DMS 273 (cell line): ENCODE results near the gene ABCA10.
"Not testable (repeated sequence)": the region's sequence is repeated elsewhere in the genome, so short reads cannot be mapped to it uniquely, and the experiment has no call there.

Experiments used
- DNase-seq: peaks from one replicate; lab custom pipeline; 2025; ENCODE audit not compliant: unreplicated experiment; lab: John Stamatoyannopoulos, UW

ABCA10 gene

DNA sequence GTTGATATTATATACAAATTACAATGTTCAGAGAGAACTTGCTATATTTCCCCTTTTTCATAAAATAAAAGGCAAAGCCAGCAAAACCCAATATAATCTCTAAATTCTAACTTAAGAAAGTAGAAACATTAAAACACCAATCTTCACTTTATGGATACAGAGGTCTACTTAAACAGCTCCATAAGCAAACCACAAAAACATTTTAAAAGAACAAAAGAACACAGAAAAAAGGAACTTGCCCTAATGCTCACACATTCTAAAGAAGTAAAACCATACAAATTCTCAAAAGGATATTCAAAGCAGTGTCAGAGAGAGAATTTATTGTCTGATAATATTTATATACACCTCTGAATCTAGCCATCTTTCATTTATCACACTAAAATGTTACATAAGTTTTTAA lies 606 bp downstream of the ABCA10 start:
- DNase-seq, result no peak

DNA sequence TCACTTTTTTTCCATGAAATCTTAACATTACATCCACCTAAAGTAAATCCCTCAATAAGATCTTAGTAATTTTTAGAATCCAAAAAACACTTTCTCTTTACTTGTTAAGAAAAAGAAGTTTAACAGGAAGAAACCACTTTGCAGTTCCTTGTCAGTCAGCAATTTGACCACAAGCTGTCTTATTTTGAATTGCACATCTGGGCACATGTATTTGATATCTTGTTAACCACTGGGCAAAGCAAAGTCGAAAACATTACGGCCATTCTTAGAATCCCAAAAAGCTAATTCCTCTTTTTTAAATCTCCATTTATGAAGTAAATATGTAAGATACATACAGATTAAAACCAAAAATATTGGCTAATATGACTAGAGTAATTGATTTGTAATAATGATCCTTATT lies 1.1 kb downstream of the ABCA10 start:
- no peak for DNase-seq

DNA sequence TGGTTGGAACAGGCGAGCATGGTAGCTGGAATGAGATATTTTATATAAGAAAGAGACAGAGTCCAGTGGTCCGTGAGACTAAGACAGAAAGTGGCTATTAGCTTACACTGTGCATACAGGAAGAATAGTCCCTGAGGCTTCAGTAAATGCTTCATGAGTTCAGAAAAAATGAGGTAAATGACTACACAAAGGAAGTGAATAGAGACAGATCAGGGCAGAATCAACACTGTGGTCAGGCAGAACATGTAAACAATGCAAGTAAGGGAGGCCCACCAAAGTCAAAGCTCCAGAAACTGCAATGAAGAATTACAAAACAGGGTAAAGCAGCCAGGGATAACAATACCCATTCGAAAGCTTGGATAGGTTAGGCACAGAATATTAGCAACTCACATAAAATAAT lies 4.8 kb downstream of the ABCA10 start:
- no peak for DNase-seq

DNA sequence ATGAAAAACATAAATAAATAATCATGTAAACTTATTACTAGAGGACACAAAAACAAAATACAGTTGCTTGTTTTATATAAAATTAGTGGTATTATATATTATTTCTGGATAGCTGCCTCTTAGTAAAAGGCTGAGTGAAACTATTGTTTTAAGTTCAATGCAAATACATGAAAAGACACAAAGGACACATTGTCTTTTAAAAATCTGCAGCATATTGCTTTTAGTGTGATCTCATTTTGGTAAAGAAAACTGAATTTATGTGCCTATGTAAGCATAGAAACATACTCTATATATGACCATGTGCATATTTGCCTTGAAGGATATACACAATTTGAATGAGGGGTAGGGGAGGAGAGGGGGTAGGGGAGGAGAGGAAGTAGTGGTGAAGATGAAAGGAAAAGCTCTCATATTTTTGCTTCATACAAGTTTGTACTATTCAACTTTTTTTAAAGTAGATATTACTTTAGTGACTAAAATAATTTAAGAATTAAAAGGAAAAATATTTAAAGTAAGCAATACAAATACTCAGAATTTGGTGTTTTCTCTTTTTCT lies 5.8 kb downstream of the ABCA10 start:
- DNase-seq, result no peak

DNA sequence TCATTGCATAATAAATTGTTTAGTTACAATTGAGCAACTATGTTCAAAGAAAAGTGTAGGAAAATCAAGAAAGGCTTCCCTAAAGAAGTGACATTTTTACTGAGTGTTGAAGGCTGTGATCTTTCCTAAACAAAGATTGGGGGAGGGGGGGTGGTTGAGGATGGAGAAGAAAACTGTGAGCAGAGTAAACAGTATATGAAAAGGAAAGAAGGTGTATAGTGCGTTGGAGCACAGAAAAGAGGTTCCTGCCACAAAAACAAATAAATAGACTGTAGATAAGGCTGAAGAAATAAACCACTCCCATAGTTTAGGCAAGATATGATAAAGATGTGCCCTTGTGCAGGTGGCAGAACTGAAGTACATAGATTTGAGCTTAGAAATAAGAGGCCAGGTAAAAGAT lies 8.5 kb downstream of the ABCA10 start:
- no peak for DNase-seq

DNA sequence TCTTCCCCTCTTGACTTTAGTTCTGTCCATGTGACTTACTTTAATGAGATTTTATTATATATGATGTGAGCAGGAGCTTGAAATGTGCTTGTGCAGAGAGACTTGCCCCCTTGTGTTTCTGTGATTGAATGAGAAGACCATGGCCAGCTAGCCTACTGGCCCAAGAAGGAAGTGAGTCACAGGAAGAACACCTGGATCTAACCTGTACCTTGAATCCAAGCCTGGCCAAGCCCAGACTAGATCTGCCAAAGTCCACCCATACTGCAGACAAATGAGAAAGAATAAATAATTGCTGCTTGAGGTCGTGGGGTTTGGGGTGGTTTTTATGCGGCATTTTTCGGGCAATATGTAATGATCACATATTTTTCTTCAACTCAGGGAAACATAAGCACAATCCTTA lies 9.6 kb downstream of the ABCA10 start:
- DNase-seq, result no peak

DNA sequence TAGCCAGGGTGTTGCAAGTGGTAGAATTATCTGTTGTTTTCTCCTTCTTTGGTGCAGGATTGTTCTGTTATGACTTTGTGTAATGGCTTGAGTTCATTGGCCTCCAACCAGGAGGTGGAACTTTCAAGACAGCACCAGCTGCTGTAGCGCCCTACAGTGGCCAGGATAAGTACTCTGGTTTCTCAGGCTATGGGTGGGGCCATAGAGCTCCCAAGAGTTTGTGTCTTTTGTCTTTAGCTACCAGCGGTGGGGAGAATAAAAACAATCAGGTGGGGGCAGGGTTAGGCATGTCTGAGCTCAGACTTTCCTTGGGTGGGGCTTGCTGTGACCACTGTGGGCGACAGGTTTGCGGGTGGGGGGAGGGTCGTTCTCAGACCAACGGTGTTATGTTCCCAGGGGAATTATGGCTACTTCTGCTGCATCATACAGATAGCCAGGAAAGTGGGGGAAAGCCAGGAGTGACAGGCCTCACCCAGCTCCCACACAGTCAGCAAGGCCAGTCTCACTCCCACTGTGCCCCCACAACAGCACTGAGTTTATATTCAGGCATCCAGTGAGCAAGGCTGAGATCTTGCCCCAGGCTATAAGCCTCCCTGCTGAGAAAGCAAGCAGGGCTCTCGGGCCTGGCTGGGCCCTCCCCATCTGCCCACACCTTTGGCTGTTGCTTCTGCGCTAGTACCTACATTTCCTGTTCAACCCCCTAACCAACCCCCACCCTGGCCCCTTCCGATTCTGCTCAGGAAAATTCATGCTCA lies 15.4 kb downstream of the ABCA10 start:
- DNase-seq, result no peak

DNA sequence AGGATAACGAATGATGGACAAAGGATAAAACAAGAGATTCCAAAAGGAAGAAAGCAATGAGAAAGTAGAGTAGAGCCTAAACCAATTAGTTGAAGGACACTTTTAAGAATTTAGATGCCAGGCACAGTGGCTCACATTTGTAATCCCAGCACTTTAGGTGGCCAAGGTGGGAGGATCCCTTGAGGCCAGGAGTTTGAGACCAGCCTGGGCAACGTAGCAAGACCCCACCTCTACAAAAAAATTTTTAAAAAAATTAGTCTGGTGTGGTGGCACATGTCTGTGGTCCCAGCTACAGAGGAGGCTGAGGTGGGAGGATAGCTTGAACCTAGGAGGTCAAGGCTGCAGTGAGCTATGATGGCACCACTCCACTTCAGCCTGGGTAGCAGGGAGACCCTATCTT lies 20.0 kb downstream of the ABCA10 start:
- DNase-seq, result no peak

DNA sequence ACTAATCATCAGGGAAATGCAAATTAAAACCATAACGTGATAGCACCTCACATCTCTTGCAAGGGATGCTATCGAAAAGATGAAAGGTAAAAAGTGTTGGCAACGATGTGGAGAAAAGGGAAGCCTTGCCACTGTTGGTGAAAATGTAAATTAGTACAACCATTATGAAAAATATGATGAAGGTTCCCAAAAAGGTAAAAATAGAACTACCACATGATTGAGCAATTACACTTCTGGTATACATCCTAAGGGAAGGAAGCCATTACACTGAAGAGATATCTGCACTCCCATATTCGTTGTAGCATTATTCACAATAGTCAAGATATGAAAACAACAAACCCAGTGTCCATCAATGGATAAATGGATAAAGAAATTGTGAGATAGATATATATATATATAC lies 21.5 kb downstream of the ABCA10 start:
- no peak for DNase-seq

DNA sequence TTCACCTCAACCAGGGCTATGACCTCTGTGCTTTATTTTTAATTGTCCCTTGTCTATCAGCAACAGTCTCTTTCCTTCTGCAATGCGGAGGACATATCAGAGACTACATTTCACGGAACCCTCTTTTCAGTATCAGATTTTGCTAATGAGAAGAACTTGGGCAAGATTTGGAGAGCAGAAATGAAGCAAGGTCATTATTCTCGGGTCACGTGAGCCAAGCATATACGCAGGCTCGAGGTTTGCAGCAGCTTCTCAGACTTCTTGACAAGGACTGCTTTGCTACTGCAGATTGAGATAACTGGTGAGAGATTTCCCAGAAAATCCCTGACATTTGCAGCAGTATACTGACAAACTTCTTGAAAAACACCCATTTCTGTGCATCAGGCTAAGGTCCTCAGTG lies 30.4 kb downstream of the ABCA10 start:
- no peak for DNase-seq

DNA sequence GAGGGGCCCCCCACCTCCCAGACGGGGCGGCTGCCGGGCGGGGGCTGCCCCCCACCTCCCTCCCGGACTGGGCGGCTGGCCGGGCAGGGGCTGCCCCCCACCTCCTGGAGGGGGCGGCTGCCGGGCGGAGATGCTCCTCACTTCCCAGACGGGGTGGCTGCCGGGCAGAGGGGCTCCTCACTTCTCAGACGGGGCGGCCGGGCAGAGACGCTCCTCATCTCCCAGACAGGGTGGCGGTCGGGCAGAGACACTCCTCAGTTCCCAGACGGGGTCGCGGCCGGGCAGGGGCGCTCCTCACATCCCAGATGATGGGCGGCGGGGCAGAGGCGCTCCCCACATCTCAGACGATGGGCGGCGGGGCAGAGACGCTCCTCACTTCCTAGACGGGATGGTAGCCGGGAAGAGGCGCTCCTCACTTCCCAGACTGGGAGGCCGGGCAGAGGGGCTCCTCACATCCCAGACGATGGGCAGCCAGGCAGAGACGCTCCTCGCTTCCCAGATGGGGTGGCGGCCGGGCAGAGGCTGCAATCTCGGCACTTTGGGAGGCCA lies 32.4 kb downstream of the ABCA10 start:
- not testable (repeated sequence) for DNase-seq

DNA sequence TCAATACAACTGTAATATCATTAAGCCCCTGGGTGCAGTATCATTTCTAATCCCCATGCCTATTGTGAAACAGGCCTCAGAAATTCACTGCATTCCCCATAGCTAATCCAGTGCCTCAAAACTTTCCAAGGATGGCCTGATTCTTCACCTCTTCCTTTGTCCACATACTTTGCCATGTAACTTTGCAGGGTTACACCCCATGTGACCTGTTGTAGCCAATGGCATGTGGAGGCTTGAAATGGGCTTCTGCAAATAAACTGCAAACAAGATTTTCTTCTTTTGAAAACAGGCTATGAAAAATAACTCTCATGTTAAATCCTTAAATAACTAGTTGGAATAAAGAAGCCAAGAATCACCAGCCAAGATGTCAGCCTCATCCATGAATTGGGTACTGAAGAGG lies 35.9 kb downstream of the ABCA10 start:
- DNase-seq, result no peak

DNA sequence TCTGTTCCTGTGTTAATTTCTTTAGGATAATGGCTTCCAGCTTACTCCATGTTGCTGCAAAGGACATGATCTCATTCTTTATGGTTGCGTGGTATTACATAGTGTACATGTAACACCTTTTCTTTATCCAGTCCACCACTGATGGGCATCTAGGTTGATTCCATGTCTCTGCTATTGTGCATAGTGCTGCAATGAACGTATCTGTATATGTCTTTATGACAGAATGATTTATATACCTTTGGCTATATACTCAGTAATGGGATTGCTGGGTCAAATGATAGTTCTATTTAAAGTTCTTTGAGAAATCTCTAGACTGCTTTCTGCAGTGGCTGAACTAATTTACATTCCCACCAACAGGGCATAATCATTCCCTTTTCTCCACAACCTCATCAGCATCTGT lies 39.8 kb downstream of the ABCA10 start:
- DNase-seq, result no peak

DNA sequence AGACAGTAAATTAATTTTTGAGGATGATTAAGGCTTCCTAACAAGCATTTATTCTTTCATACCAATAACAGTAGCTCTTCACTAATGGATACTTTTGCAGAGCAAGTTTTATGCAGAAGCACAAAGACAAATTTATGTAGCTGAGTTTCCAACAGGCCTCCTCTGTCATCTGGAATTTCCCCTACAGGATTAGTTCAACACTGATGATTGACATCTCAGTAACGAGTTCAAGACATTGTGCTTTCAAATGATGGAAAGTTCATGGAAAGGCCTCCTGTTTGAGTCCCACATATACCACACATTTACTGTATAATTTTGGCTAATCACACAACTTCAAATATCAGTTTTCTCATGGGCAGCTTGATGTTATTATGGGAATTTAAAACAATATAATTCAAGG lies 40.6 kb downstream of the ABCA10 start:
- no peak for DNase-seq

DNA sequence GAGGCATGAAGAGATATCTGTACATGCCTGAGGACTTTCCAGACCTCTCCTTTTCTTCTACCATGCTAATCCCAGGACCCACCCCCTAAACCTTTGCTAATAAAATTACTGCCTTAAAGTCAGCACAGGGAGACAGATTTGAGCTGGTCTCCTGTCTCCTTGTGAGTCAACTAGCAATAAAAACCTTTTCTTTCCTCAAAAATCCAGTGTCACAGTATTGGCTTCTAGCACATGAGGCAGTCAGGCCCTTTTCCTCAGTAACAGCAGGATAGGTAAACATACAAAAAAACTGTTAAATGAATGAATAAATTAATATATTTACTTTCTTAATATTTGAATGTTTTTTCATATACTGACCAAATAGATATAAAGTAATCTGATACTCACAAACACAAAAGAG lies 41.3 kb downstream of the ABCA10 start:
- DNase-seq, result no peak

DNA sequence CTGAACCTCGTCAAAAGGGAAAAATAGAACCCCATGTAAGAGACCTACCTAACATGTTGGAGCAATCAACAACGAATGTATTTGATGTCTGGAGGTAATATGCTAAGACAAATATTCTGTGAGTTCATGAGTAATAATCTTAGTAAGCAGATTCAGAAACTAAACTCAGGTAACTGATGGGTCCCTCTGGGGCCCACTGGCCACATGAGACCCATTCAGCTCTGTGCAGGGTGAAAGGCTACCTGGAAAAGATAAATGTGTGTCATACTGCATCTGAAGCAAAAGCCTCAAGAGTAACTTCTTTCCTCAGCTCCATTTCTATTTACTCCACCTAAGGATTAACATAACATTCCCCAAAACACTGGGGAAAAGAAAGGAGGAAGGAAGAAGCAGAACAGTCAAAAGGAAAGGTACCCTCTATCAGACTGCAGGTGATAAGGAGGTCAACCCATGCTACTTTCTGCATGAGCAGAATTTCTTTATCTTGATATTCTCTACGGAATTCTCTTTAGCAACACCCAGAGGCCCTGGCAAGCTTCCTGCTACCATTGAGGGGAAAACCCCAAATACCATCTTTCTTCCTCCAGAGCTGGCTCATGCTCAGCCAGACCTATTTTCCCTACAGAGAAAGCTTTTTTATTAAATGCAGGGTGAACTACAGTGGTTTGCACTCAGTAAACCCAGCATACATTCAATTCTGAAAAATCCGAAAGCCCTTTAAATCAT lies 49.2 kb downstream of the ABCA10 start:
- no peak for DNase-seq

DNA sequence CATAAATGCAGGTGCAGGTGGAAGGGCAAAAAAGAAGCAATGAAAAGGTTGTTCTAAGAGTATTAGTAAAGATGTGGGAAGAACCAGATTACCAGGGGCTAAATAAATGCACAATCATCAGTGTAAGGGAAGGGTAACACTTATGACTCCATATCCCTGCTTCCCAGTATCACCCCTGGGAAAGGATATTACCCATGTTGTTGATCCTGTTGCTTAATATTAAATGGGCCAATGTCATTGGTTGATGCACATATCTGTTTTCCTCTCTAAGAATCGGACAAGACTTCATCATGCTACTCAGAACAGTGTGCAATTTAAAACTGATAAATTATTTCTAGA lies 52.2 kb downstream of the ABCA10 start:
- no peak for DNase-seq

DNA sequence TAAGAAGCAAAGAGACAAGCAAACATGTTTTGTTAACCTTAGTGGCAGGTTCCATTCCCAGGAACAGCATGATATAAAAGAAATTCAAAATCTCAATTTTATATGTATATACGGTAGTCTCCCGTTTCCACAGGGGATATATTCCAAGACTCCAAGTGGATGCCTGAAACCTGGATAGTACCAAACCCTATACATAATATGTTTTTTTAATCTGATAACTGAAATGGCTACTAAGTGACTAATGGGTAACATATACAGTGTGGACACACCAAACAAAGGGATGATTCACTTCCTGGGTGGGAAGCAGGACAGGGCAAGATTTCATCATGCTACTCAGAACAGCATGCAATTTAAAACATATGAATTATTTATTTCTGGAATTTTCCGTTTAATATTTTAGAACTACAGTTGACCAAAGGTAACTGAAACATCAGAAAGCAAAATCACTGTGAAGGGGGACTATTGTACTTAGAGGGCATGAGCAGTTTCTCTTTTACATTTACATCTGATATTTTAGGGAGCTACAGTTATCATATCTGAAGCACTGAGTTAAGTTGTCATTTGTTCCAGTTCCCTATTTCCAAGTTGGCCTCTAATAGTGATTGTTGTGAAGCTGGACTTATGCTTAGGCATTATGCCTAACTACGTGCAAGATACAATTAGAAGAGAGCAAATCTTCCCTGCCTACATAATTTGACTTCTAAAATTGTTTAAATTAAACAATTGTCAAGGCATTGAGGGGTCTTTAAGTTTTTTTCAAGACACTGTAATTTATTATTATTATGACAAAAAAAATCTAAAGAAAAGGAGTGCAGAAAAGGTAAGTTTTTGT lies 52.8 kb downstream of the ABCA10 start:
- no peak for DNase-seq

DNA sequence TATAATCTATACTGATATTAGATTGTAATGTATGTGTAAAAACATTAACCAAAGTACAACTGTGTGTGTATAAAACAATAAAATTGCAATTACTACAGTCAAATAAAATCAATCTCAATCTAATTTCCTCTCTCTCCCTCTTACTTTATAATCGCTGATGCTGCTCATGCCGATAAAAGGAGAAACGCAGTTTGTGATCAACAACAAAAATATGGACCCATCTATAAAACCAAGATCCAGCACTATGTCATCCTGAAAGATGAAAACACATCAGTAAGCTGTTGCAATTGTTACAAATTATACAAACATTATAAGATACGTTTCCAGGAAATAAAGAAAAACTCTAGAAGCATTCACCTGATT lies 53.4 kb downstream of the ABCA10 start:
- no peak for DNase-seq

DNA sequence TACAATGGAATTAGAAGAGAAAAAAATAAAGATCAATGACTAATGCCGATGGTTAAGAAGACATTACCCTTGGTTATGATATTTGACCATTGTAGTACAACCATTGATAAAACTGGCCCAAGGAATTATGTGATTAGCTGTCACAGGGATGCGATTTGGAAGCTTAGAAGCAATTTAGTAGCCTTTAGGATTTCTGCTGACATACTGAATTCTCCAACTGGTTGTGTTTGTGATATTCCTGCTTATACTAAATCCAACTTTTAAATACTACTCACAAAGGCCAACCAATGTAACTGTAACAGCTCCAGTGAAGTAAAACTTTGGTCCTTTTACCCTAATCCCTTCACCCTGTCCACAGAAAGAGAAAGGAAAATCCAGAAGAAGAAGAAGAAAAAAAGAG lies 55.5 kb downstream of the ABCA10 start:
- no peak for DNase-seq

DNA sequence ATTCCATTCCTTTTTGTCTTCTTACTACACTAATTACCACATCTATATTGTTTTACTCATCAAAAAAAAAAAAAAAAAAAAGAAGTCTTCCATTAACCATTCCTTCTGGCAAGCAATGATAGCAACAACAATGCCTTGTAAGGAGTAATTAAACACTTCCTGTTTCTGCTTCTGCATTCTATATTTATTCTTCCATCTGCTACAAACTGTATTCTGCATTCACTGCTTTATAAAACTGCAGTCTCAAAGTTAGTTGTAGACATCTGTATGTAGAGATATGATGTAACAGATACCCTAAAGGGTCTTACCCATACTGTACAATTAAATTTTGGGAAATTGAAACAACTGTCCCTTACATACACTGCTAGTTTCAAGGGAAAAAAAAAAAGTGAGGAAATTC lies 58.2 kb downstream of the ABCA10 start:
- no peak for DNase-seq

DNA sequence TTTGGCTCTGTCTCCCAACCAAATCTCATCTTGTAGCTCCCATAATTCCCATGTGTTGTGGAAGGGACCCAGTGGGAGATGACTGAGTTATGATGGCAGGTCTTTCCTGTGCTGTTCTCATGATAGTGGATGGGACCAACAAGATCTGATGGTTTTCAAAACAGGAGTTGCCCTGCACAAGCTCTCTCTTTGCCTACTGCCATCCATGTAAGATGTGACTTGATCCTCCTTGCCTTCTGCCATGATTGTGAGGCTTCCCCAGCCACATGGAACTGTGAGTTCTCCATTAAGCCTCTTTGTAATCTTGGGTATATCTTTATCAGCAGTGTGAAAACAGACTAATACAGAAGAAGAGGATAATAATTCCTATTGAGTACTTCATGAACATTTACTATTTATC lies 60.0 kb downstream of the ABCA10 start:
- not testable (repeated sequence) for DNase-seq
